Keratinocyte (primary cell): Measurements from ENCODE around the gene MS4A18. TPM values are rescaled to one million over a fixed set of nuclear protein-coding genes. Genes with fewer than 3 reads are reported as not detected.

ENCODE experiments used
- DNase-seq: peaks from one replicate; pipeline ENCODE4 v3.0.0-alpha.2; 2011; ENCODE audit warnings: low read depth, missing footprints, low spot score
- FAIRE-seq: peaks from 2 replicates; lab custom pipeline; 2011; peaks lifted over from hg19 to GRCh38; lab: Jason Lieb, UNC
- H2AFZ ChIP-seq: 2 replicates; pipeline ENCODE4 v1.6.0; 2012; ENCODE audit warnings: low read length, control low read depth, inconsistent platforms; ENCODE audit not compliant: control insufficient read depth
- H3K27ac ChIP-seq: 2 replicates; pipeline ENCODE4 v1.5.1; 2011; ENCODE audit warnings: low read length; ENCODE audit not compliant: control insufficient read depth, insufficient read depth
- H3K27me3 ChIP-seq: 3 replicates; pipeline ENCODE4 v1.6.0; 2011; ENCODE audit warnings: low read length; ENCODE audit not compliant: control insufficient read depth, insufficient read depth; ENCODE audit errors: extremely low read depth
- H3K36me3 ChIP-seq, 2 experiments: 2 replicates in 1 of 2; 3 replicates in 1 of 2; pipeline ENCODE4 v1.5.1; 2011; ENCODE audit warnings: low read length in 2 of 2, mild to moderate bottlenecking in 1 of 2; ENCODE audit not compliant: control insufficient read depth in 2 of 2, insufficient read depth in 2 of 2; ENCODE audit errors: extremely low read depth in 1 of 2
- H3K4me1 ChIP-seq: 3 replicates; pipeline ENCODE4 v1.5.1; 2011; ENCODE audit warnings: low read length; ENCODE audit not compliant: control insufficient read depth, insufficient read depth; ENCODE audit errors: extremely low read depth
- H3K4me2 ChIP-seq: 3 replicates; pipeline ENCODE4 v1.6.0; 2011; ENCODE audit warnings: low read depth, low read length; ENCODE audit not compliant: control insufficient read depth, insufficient read depth; ENCODE audit errors: extremely low read depth
- H3K4me3 ChIP-seq, 3 experiments: fragments of 200-600 bp in 1 of 3; sonication (generic) in 1 of 3; 2 replicates in 2 of 3; 3 replicates in 1 of 3; pipeline ENCODE4 v1.5.1; 2011 to 2016; ENCODE audit warnings: low read length in 3 of 3, mild to moderate bottlenecking in 3 of 3, control low read depth in 2 of 3, inconsistent platforms in 1 of 3, low read depth in 1 of 3, mixed read lengths in 1 of 3, mixed run types in 1 of 3, moderate library complexity in 1 of 3; ENCODE audit not compliant: control insufficient read depth in 2 of 3, insufficient read depth in 2 of 3; ENCODE audit errors: extremely low read depth in 1 of 3
- H3K79me2 ChIP-seq: 2 replicates; pipeline ENCODE4 v1.6.0; 2012; ENCODE audit warnings: low read length; ENCODE audit not compliant: control insufficient read depth, insufficient read depth
- H3K9ac ChIP-seq: 3 replicates; pipeline ENCODE4 v1.6.0; 2011; ENCODE audit warnings: low read length; ENCODE audit not compliant: control insufficient read depth, insufficient read depth; ENCODE audit errors: extremely low read depth
- H3K9me1 ChIP-seq: 3 replicates; pipeline ENCODE4 v1.6.0; 2011; ENCODE audit warnings: low read length; ENCODE audit not compliant: control insufficient read depth, insufficient read depth; ENCODE audit errors: extremely low read depth
- H3K9me3 ChIP-seq: 2 replicates; pipeline ENCODE4 v1.5.1; 2012; ENCODE audit warnings: low read depth, low read length; ENCODE audit not compliant: control insufficient read depth
- H4K20me1 ChIP-seq: 3 replicates; pipeline ENCODE4 v1.6.0; 2011; ENCODE audit warnings: low read length; ENCODE audit not compliant: control insufficient read depth, insufficient read depth; ENCODE audit errors: extremely low read depth
- CTCF ChIP-seq, 3 experiments: IDR thresholded peaks in 1 of 3; conservative IDR thresholded peaks in 1 of 3; optimal IDR thresholded peaks in 1 of 3; 2 replicates in 2 of 3; 3 replicates in 1 of 3; pipeline versions ENCODE3 to v1.5.1; 2011; ENCODE audit warnings: low read length in 3 of 3, mild to moderate bottlenecking in 3 of 3, moderate library complexity in 2 of 3, control low read depth in 1 of 3, inconsistent platforms in 1 of 3; ENCODE audit not compliant: insufficient read depth in 2 of 3; ENCODE audit errors: extremely low read depth in 1 of 3
- EZH2 ChIP-seq: IDR thresholded peaks from one replicate; pipeline ENCODE4 v1.6.1; 2012; ENCODE audit warnings: inconsistent platforms, mild to moderate bottlenecking, low read length, moderate library complexity
- dilution Hi-C: fragments of 300-500 bp; cut with MboI; formaldehyde crosslinking; loops from one replicate; pipeline ENCODE4 v1.7.0; 2020; ENCODE audit warnings: low sequenced_read_pairs; ENCODE audit not compliant: extremely low pct_ligation_motif_present
- polyA plus RNA-seq, 5 experiments: library from polyadenylated mRNA; depleted of rRNA in 3 of 5; stranded (reverse) in 3 of 5; stranded (forward) in 1 of 5; unstranded in 1 of 5; fragments of >200 nt; gene quantifications; 1 replicate in 1 of 5; 2 replicates in 3 of 5; 3 replicates in 1 of 5; pipeline versions ENCODE4 v1.2.1 to v1.2.3, GENCODE V29; 2011 to 2012; ENCODE audit warnings: missing spikeins in 2 of 5, low read depth in 1 of 5, low replicate concordance in 1 of 5

MS4A18 gene
- polyA plus RNA-seq, 1 donor (not counting 4 experiments of a cell fraction or from before 2014, with no cell fraction given) = not detected

GRCh38 chr11:60767388-60767811 lies 42.9 kb downstream of the MS4A18 start:
- Histone ChIP-seq H4K20me1 (no peaks in the 10 kb centered on the region), H3K4me1 (peaks cover 8% of the 10 kb centered on the region), H3K9me1 (peaks cover 3% of the 10 kb centered on the region), H3K27me3 (no peaks in the 10 kb centered on the region), H3K9me3 (no peaks in the 10 kb centered on the region), H2AFZ (no peak overlapping the region), H3K9ac (no peak overlapping the region), H3K4me3 (no peak overlapping the region), H3K27ac (no peak overlapping the region), H3K36me3 (no peaks in the 10 kb centered on the region), H3K79me2 (no peaks in the 10 kb centered on the region), H3K4me2 (no peak overlapping the region)
- dilution Hi-C loops = no loop called here
- DNase-seq = no peak
- FAIRE-seq = no peak
- TF ChIP-seq EZH2 = no peak
- peak in 2 of 3 experiments; percentile 26 to 39 for TF ChIP-seq CTCF (optimal IDR thresholded peaks at IDR 0.05 in 1 of 3, IDR thresholded peaks at IDR 0.05 in 1 of 3, conservative IDR thresholded peaks at IDR 0.05 in 1 of 3; ENCODE audit: extremely low read depth in 1 of 3, insufficient read depth in 2 of 3, low read length in 3 of 3)

GRCh38 chr11:60768202-60768601 lies 43.7 kb downstream of the MS4A18 start:
- Histone ChIP-seq H3K9me3 (no peaks in the 10 kb centered on the region), H3K27ac (no peak overlapping the region), H3K79me2 (no peaks in the 10 kb centered on the region), H3K36me3 (no peaks in the 10 kb centered on the region), H3K4me1 (peaks cover 8% of the 10 kb centered on the region), H3K4me3 (no peak overlapping the region), H3K9ac (no peak overlapping the region), H2AFZ (no peak overlapping the region), H3K27me3 (no peaks in the 10 kb centered on the region), H4K20me1 (no peaks in the 10 kb centered on the region), H3K4me2 (no peak overlapping the region), H3K9me1 (peaks cover 3% of the 10 kb centered on the region)
- dilution Hi-C loops = no loop called here
- no peak for FAIRE-seq
- TF ChIP-seq EZH2 (no peak), CTCF (optimal IDR thresholded peaks at IDR 0.05 in 1 of 3, IDR thresholded peaks at IDR 0.05 in 1 of 3, conservative IDR thresholded peaks at IDR 0.05 in 1 of 3; ENCODE audit: extremely low read depth in 1 of 3, insufficient read depth in 2 of 3, low read length in 3 of 3) (no peak)
- DNase-seq = no peak
